ENCODE results near the gene DNAJC30. TPM values are rescaled to one million over a fixed set of nuclear protein-coding genes. Genes with fewer than 3 reads are reported as not detected.
A peak's percentile ranks its signal among the peaks of the same experiment; 100 is the strongest.
"Not testable (repeated sequence)": the region's sequence is repeated elsewhere in the genome, so short reads cannot be mapped to it uniquely, and the experiment has no call there.

The DNAJC30 gene
- total and polyA plus RNA-seq, 11 donors: 6.8 to 21.1 (median 14.0) TPM

DNA sequence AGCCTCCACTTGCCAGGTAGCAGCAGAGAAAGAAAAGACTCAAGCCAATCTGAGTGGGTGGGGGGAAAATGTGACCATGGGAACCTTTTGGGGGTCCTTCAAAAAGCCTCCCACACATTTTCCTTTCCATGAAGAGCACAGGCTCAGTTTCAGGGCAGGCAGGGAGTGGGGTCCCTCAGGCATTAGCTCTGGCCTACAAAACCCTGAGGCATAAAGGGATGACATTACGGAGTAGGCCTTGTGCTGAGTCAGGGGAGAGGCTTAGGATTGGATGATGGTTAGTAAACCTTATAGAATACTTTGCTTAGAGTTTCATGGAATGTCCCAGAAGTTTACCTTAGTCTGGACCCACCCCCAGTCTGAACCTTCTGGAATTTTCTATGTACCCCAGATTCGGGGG is 3.5 kb downstream of the DNAJC30 start:
- peaks cover 0 to 20% (median 7%) of the 10 kb centered on the region in 9 donors for H3K36me3 ChIP-seq
- intact Hi-C loops (cut with DNase I): loop anchor here in 2 of 10 donors (5.0 kb wide), 2 partner anchors 38 to 58 kb away; partner anchors contain the start of genes STX1A (in 2 of the 2) and ABHD11 (in 1 of the 2)
- DNase-seq (peak in 1 of 5 donors; percentile 4), ATAC-seq (no peak)
- H3K27me3 ChIP-seq: no peaks in the 10 kb centered on the region
- H3K4me3 ChIP-seq: no peak overlapping the region
- H3K27ac ChIP-seq: peak overlapping the region in 3 of 12 donors; percentile 25 to 53 (median 52)
- no peak for TF ChIP-seq POLR2A (IDR thresholded peaks at IDR 0.05)
- TF ChIP-seq, protein P1, sequence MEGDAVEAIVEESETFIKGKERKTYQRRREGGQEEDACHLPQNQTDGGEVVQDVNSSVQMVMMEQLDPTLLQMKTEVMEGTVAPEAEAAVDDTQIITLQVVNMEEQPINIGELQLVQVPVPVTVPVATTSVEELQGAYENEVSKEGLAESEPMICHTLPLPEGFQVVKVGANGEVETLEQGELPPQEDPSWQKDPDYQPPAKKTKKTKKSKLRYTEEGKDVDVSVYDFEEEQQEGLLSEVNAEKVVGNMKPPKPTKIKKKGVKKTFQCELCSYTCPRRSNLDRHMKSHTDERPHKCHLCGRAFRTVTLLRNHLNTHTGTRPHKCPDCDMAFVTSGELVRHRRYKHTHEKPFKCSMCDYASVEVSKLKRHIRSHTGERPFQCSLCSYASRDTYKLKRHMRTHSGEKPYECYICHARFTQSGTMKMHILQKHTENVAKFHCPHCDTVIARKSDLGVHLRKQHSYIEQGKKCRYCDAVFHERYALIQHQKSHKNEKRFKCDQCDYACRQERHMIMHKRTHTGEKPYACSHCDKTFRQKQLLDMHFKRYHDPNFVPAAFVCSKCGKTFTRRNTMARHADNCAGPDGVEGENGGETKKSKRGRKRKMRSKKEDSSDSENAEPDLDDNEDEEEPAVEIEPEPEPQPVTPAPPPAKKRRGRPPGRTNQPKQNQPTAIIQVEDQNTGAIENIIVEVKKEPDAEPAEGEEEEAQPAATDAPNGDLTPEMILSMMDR (IDR thresholded peaks at IDR 0.05): no peak
- H3K4me1 ChIP-seq: peaks cover 7 to 45% (median 31%) of the 10 kb centered on the region in 12 donors
- 93 to 100% (median 96%) methylated on average over 2 of the region's 2 CpGs for WGBS, 4 donors
- H3K9me3 ChIP-seq: no peaks in the 10 kb centered on the region

DNA sequence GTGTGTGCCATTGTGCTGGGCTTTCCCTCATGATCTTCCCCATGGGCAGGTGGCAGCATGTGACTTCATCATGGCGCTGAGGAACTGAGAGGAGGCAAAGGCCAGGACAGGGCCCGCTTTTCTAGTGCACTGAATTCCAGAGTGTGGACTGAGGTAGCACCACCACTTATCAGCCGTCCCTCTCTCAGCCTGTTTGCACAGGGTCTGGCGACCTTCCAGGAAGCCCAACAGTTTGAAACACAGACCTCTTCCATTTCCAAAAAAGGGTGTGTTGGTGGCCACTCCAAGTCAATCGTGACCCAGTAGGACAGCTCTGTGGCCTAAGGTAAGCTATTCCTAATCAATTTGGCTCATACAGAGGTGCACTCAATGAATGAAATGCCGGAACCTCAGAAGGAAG is 4.4 kb downstream of the DNAJC30 start:
- H3K9me3 ChIP-seq: no peaks in the 10 kb centered on the region
- 56 to 63% (median 61%) methylated on average over 5 to 6 of the region's 6 CpGs for WGBS, 4 donors
- peaks cover 0 to 20% (median 7%) of the 10 kb centered on the region in 9 donors for H3K36me3 ChIP-seq
- H3K4me3 ChIP-seq: no peak overlapping the region
- DNase-seq (peak in 3 of 5 donors; percentile 20 to 69 (median 29)), ATAC-seq (peak in 1 of 4 donors; percentile 21)
- H3K4me1 ChIP-seq: peaks cover 7 to 40% (median 26%) of the 10 kb centered on the region in 12 donors
- no peaks in the 10 kb centered on the region for H3K27me3 ChIP-seq
- no peak for TF ChIP-seq POLR2A (IDR thresholded peaks at IDR 0.05)
- TF ChIP-seq, protein P1 (IDR thresholded peaks at IDR 0.05): no peak
- peak overlapping the region in 3 of 12 donors; percentile 33 to 53 (median 52) for H3K27ac ChIP-seq
- intact Hi-C loops (cut with DNase I): no loop called here

DNA sequence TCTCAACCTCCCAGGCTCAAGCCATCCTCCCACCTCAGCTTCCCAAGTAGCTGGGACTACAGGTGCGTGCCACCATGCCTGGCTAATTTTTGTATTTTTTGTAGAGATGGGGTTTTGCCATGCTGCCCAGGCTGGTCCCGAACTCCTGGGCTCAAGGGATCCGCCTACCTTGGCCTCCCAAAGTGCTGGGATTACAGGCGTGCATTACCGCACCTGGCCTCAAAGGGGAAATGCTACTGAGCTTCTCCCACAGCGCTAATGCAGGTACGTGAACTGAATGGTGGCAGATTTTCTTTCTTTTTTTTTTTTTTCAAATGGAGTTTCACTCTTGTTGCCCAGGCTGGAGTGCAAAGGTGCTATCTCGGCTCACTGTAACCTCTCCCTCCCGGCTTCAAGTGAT is 7.2 kb downstream of the DNAJC30 start:
- Histone ChIP-seq H3K4me1 (peaks cover 0 to 25% (median 11%) of the 10 kb centered on the region in 12 donors), H3K36me3 (peaks cover 0 to 20% (median 7%) of the 10 kb centered on the region in 9 donors)
- H3K27me3 ChIP-seq; ATAC-seq; H3K27ac ChIP-seq; H3K9me3 ChIP-seq; intact Hi-C loops (cut with DNase I); H3K4me3 ChIP-seq: not testable (repeated sequence)
- WGBS, 4 donors: 85 to 86% (median 85%) methylated on average over 9 of the region's 9 CpGs
- peak in 1 of 5 donors; percentile 14 for DNase-seq

DNA sequence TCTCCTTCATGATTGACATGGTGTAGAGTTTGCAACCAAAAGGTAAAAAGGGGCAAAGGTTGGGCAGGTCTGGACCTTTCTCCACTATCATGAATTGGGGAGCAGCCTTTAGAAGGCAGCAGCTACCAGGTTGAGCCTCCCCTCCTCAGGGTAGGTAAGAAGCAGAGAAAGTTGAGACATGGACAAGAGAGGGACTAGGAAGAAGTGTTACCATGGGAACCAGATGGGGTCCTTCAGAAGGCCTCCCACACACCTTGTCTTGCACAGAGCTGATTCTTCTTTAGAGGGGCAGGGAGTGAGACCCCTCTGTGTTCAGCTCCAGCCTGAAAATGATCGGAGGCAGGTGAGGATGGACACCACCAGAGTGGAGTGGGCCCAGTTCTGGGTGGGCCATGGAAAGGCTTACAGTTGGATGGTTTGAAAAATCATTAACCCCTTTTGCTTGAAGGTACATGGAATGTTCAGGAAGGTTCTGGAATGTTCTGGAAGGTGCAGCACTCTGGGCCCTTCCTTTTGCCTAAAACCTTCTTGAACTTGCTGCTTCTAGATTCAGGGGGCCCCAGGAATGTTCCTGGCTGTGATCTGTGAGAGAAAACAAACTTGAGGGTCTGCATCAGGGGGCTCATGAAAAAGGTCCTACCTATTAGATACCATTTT is 8.7 kb downstream of the DNAJC30 start:
- TF ChIP-seq POLR2A (IDR thresholded peaks at IDR 0.05): no peak
- TF ChIP-seq, protein P1 (IDR thresholded peaks at IDR 0.05): no peak
- peaks cover 0 to 10% (median 0%) of the 10 kb centered on the region in 12 donors for H3K4me1 ChIP-seq
- intact Hi-C loops (cut with DNase I): no loop called here
- no peak for DNase-seq
- H3K27ac ChIP-seq: no peak overlapping the region
- H3K27me3 ChIP-seq: no peaks in the 10 kb centered on the region
- H3K36me3 ChIP-seq: peaks cover 0 to 16% (median 7%) of the 10 kb centered on the region in 9 donors
- WGBS, 4 donors: 91 to 100% (median 95%) methylated on average over 1 of the region's 1 CpG
- no peak for ATAC-seq
- no peaks in the 10 kb centered on the region for H3K9me3 ChIP-seq
- H3K4me3 ChIP-seq: no peak overlapping the region
